HepG2 (cell line): ENCODE results near the gene UBC. TPM values are rescaled to one million over a fixed set of nuclear protein-coding genes. Genes with fewer than 3 reads are reported as not detected.

Experiments used
- ASH2L ChIP-seq: fragments of 300-600, 200-600 bp; sonication (generic); IDR thresholded peaks from 2 replicates; pipeline ENCODE4 v1.7.0; 2017; ENCODE audit warnings: low read depth, mild to moderate bottlenecking, moderate library complexity, mixed read lengths, low read length; ENCODE audit not compliant: insufficient read length
- CBX5 ChIP-seq: sonication (generic); formaldehyde crosslinking; IDR thresholded peaks from 2 replicates; pipeline ENCODE4 v1.4.0; 2020; ENCODE audit warnings: missing genetic modification reagents, borderline replicate concordance
- MAF1 ChIP-seq: sonication (generic); formaldehyde crosslinking; IDR thresholded peaks from 2 replicates; pipeline ENCODE4 v1.5.0; 2020; ENCODE audit warnings: missing genetic modification reagents, borderline replicate concordance
- ONECUT2 ChIP-seq: sonication (generic); formaldehyde crosslinking; IDR thresholded peaks from 2 replicates; pipeline ENCODE4 v1.4.0; 2020; ENCODE audit warnings: missing genetic modification reagents
- PRPF4 ChIP-seq: fragments of 200-400 bp; formaldehyde crosslinking; IDR thresholded peaks from 2 replicates; pipeline ENCODE4 v1.6.1; 2016; ENCODE audit warnings: low read length, low read depth; ENCODE audit not compliant: poor library complexity, severe bottlenecking
- TEAD3 ChIP-seq: optimal IDR thresholded peaks from 2 replicates; pipeline ENCODE3; 2016; ENCODE audit warnings: borderline replicate concordance
- YEATS2 ChIP-seq: sonication (generic); formaldehyde crosslinking; IDR thresholded peaks from 2 replicates; pipeline ENCODE4 v1.4.0; 2020; ENCODE audit warnings: missing genetic modification reagents, borderline replicate concordance
- ZNF589 ChIP-seq: sonication (generic); formaldehyde crosslinking; conservative IDR thresholded peaks from 2 replicates; pipeline ENCODE4 v1.8.0; 2022; ENCODE audit warnings: mild to moderate bottlenecking, moderate library complexity, missing genetic modification reagents
- polyA plus RNA-seq, 8 experiments: library from polyadenylated mRNA; depleted of rRNA in 3 of 8; stranded (reverse) in 7 of 8; unstranded in 1 of 8; fragments of >200 nt; fragmentation: Illumina TruSeq in 4 of 8; extraction: Trizol in 4 of 8; gene quantifications; 2 replicates each; pipeline versions ENCODE4 v1.2.1 to v1.2.3, GENCODE V29; 2011 to 2016; ENCODE audit warnings: low read depth in 4 of 8, missing spikeins in 1 of 8, mixed read lengths in 1 of 8; ENCODE audit not compliant: insufficient read depth in 1 of 8
- total RNA-seq, 5 experiments: library from RNA; depleted of rRNA; stranded (reverse); fragments of >200 nt; fragmentation: Illumina TruSeq; extraction: Trizol; gene quantifications; 2 replicates each; pipeline ENCODE4 v1.2.3, GENCODE V29; 2016; ENCODE audit warnings: low read depth in 1 of 5
- TF ChIP-seq, protein P1 (sequence below): sonication (generic); formaldehyde crosslinking; IDR thresholded peaks from 2 replicates; pipeline ENCODE4 v1.5.0; 2020; ENCODE audit warnings: mild to moderate bottlenecking, missing genetic modification reagents
- TF ChIP-seq, protein P2 (sequence below): sonication (generic); formaldehyde crosslinking; IDR thresholded peaks from 2 replicates; pipeline ENCODE4 v1.4.0; 2020; ENCODE audit warnings: missing genetic modification reagents, mild to moderate bottlenecking, borderline replicate concordance
- TF ChIP-seq, protein P3 (sequence below): IDR thresholded peaks from 2 replicates; pipeline ENCODE4 v1.6.1; 2016
- TF ChIP-seq, protein P4 (sequence below): sonication (generic); formaldehyde crosslinking; IDR thresholded peaks from 2 replicates; pipeline ENCODE4 v1.5.1; 2020; ENCODE audit warnings: mild to moderate bottlenecking, missing genetic modification reagents, moderate library complexity
- TF ChIP-seq, protein P5 (sequence below): sonication (generic); formaldehyde crosslinking; IDR thresholded peaks from 2 replicates; pipeline ENCODE4 v1.4.0; 2020; ENCODE audit warnings: mild to moderate bottlenecking, low read depth, missing genetic modification reagents
- TF ChIP-seq, protein P6 (sequence below): sonication (generic); formaldehyde crosslinking; IDR thresholded peaks from 2 replicates; pipeline ENCODE4 v1.4.0; 2020; ENCODE audit warnings: missing genetic modification reagents

UBC gene
- total and polyA plus RNA-seq, 2 of the 13 experiments (the other 11 are each of a cell fraction or from before 2014, with no cell fraction given), result 805 to 1,432 TPM

DNA sequence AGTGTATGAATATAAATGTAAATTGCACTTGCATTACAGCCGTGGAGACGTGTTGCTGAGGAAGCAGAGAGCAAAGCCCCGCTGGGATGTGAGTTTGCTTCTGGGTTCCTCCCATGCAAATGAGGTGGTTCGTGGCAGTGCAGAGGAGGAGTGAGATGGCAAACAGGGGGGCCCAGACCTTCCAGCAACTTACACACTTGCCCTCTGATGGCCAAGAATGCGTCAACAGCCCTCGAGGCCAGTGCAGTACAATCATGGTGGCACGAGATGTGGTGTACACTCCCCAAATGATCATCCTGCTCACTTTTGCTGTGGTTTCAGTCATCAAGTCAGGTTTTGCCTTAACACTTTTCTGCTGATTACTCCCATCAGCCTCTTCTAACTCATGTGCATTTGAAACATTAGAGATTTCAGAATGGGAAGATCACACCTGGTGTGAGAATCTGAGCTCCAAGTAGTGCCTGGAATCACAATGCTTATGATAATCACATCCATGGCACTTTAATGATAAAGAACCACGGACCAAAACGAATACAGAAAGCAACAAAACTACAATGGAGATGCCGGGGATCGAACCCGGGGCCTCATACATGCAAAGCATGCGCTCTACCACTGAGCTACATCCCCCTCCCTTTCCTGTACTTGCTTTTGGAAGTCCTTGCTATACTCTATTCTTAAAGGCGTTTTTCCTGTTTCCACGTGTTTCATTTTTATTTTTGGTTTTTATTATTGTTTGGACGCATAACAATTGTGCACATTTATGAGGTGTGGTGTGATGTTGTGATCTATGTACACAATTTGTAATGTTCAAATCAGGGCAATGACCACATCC, 7.0 kb upstream of the UBC start (continued):
- TF ChIP-seq, protein P1, sequence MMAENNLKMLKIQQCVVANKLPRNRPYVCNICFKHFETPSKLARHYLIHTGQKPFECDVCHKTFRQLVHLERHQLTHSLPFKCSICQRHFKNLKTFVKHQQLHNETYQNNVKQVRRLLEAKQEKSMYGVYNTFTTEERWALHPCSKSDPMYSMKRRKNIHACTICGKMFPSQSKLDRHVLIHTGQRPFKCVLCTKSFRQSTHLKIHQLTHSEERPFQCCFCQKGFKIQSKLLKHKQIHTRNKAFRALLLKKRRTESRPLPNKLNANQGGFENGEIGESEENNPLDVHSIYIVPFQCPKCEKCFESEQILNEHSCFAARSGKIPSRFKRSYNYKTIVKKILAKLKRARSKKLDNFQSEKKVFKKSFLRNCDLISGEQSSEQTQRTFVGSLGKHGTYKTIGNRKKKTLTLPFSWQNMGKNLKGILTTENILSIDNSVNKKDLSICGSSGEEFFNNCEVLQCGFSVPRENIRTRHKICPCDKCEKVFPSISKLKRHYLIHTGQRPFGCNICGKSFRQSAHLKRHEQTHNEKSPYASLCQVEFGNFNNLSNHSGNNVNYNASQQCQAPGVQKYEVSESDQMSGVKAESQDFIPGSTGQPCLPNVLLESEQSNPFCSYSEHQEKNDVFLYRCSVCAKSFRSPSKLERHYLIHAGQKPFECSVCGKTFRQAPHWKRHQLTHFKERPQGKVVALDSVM, result 0 out of 2 replicates have a peak, but pooled peaks have one; percentile 45
- TF ChIP-seq, protein P2, sequence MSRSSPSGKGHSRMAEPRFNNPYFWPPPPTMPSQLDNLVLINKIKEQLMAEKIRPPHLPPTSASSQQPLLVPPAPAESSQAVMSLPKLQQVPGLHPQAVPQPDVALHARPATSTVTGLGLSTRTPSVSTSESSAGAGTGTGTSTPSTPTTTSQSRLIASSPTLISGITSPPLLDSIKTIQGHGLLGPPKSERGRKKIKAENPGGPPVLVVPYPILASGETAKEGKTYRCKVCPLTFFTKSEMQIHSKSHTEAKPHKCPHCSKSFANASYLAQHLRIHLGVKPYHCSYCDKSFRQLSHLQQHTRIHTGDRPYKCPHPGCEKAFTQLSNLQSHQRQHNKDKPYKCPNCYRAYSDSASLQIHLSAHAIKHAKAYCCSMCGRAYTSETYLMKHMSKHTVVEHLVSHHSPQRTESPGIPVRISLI (CRISPR knock-in tag), result peak; percentile 21; the same call in 1 of the 2 replicates
- TF ChIP-seq ASH2L (peak; percentile 39), ZNF589 (0 out of 2 replicates have a peak, but pooled peaks have one; percentile 70), TEAD3 (no peak), MAF1 (CRISPR knock-in tag) (peak; percentile 93; the same call in 1 of the 2 replicates), YEATS2 (0 out of 2 replicates have a peak, but pooled peaks have one; percentile 39), ONECUT2 (CRISPR knock-in tag) (no peak), PRPF4 (peak; percentile 59), CBX5 (CRISPR knock-in tag) (0 out of 2 replicates have a peak, but pooled peaks have one; percentile 46)
- TF ChIP-seq, protein P3, sequence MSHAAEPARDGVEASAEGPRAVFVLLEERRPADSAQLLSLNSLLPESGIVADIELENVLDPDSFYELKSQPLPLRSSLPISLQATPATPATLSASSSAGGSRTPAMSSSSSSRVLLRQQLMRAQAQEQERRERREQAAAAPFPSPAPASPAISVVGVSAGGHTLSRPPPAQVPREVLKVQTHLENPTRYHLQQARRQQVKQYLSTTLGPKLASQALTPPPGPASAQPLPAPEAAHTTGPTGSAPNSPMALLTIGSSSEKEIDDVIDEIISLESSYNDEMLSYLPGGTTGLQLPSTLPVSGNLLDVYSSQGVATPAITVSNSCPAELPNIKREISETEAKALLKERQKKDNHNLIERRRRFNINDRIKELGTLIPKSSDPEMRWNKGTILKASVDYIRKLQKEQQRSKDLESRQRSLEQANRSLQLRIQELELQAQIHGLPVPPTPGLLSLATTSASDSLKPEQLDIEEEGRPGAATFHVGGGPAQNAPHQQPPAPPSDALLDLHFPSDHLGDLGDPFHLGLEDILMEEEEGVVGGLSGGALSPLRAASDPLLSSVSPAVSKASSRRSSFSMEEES (CRISPR knock-in tag), result peak; percentile 24; the same call in 1 of the 2 replicates
- TF ChIP-seq, protein P4, sequence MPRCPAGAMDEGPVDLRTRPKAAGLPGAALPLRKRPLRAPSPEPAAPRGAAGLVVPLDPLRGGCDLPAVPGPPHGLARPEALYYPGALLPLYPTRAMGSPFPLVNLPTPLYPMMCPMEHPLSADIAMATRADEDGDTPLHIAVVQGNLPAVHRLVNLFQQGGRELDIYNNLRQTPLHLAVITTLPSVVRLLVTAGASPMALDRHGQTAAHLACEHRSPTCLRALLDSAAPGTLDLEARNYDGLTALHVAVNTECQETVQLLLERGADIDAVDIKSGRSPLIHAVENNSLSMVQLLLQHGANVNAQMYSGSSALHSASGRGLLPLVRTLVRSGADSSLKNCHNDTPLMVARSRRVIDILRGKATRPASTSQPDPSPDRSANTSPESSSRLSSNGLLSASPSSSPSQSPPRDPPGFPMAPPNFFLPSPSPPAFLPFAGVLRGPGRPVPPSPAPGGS (CRISPR knock-in tag), result no peak
- TF ChIP-seq, protein P5, sequence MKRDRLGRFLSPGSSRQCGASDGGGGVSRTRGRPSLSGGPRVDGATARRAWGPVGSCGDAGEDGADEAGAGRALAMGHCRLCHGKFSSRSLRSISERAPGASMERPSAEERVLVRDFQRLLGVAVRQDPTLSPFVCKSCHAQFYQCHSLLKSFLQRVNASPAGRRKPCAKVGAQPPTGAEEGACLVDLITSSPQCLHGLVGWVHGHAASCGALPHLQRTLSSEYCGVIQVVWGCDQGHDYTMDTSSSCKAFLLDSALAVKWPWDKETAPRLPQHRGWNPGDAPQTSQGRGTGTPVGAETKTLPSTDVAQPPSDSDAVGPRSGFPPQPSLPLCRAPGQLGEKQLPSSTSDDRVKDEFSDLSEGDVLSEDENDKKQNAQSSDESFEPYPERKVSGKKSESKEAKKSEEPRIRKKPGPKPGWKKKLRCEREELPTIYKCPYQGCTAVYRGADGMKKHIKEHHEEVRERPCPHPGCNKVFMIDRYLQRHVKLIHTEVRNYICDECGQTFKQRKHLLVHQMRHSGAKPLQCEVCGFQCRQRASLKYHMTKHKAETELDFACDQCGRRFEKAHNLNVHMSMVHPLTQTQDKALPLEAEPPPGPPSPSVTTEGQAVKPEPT (CRISPR knock-in tag), result peak; percentile 84; the same call in 1 of the 2 replicates
- TF ChIP-seq, protein P6, sequence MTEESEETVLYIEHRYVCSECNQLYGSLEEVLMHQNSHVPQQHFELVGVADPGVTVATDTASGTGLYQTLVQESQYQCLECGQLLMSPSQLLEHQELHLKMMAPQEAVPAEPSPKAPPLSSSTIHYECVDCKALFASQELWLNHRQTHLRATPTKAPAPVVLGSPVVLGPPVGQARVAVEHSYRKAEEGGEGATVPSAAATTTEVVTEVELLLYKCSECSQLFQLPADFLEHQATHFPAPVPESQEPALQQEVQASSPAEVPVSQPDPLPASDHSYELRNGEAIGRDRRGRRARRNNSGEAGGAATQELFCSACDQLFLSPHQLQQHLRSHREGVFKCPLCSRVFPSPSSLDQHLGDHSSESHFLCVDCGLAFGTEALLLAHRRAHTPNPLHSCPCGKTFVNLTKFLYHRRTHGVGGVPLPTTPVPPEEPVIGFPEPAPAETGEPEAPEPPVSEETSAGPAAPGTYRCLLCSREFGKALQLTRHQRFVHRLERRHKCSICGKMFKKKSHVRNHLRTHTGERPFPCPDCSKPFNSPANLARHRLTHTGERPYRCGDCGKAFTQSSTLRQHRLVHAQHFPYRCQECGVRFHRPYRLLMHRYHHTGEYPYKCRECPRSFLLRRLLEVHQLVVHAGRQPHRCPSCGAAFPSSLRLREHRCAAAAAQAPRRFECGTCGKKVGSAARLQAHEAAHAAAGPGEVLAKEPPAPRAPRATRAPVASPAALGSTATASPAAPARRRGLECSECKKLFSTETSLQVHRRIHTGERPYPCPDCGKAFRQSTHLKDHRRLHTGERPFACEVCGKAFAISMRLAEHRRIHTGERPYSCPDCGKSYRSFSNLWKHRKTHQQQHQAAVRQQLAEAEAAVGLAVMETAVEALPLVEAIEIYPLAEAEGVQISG (CRISPR knock-in tag), result peak; percentile 49; the same call in 1 of the 2 replicates
